CD14-positive monocyte (primary cell): ENCODE measurements around the gene SLC23A1. TPM values are rescaled to one million over a fixed set of nuclear protein-coding genes. Genes with fewer than 3 reads are reported as not detected.
"Not testable (repeated sequence)": the region's sequence is repeated elsewhere in the genome, so short reads cannot be mapped to it uniquely, and the experiment has no call there.

ENCODE experiments used
- DNase-seq, 3 donors: peaks; one replicate each; pipeline ENCODE4 v3.0.0-alpha.2; 2011 to 2022
- H2AFZ ChIP-seq: 2 replicates; pipeline ENCODE4 v1.6.0; 2012; ENCODE audit warnings: mild to moderate bottlenecking, low read depth, low read length, inconsistent platforms; ENCODE audit not compliant: insufficient read depth, poor library complexity, severe bottlenecking
- H3K27ac ChIP-seq, 2 donors: 1 replicate in 1 of 2; 2 replicates in 1 of 2; pipeline ENCODE4 v1.5.1; 2012 to 2013; ENCODE audit warnings: low read length in 2 of 2, control low read depth in 1 of 2, inconsistent platforms in 1 of 2, low read depth in 1 of 2, mild to moderate bottlenecking in 1 of 2
- H3K27me3 ChIP-seq, 2 donors: one replicate each; pipeline versions ENCODE4 v1.6.0 to v1.6.1; 2011 to 2013; ENCODE audit warnings: low read length in 2 of 2; ENCODE audit not compliant: control insufficient read depth in 2 of 2, insufficient read depth in 2 of 2
- H3K36me3 ChIP-seq, 2 donors: replicated peaks in 1 of 2; 1 replicate in 1 of 2; 2 replicates in 1 of 2; pipeline versions ENCODE4 v1.5.1 to v1.6.1; 2012 to 2013; ENCODE audit warnings: low read length in 2 of 2, control low read depth in 1 of 2, inconsistent platforms in 1 of 2, mild to moderate bottlenecking in 1 of 2; ENCODE audit not compliant: insufficient read depth in 2 of 2, control insufficient read depth in 1 of 2
- H3K4me1 ChIP-seq, 2 donors: 1 replicate in 1 of 2; 2 replicates in 1 of 2; pipeline versions ENCODE4 v1.5.1 to v1.6.1; 2012 to 2013; ENCODE audit warnings: low read length in 2 of 2, control low read depth in 1 of 2, inconsistent platforms in 1 of 2, mild to moderate bottlenecking in 1 of 2, moderate library complexity in 1 of 2; ENCODE audit not compliant: insufficient read depth in 2 of 2, control insufficient read depth in 1 of 2
- H3K4me2 ChIP-seq: replicated peaks from 2 replicates; pipeline ENCODE3; 2012; ENCODE audit warnings: low read length, moderate library complexity, mild to moderate bottlenecking; ENCODE audit not compliant: poor library complexity, severe bottlenecking; ENCODE audit errors: extremely low read depth
- H3K4me3 ChIP-seq, 3 experiments: fragments of 200-600 bp in 1 of 3; sonication (generic) in 1 of 3; replicated peaks in 1 of 3; 1 replicate in 2 of 3; 2 replicates in 1 of 3; pipeline ENCODE4 v1.5.1; 2011 to 2013; ENCODE audit warnings: low read length in 3 of 3, mild to moderate bottlenecking in 3 of 3, control low read depth in 2 of 3, low read depth in 2 of 3, inconsistent platforms in 1 of 3, moderate library complexity in 1 of 3
- H3K79me2 ChIP-seq: 2 replicates; pipeline ENCODE4 v1.6.0; 2012; ENCODE audit warnings: mild to moderate bottlenecking, control low read depth, inconsistent platforms, low read length, moderate library complexity; ENCODE audit not compliant: insufficient read depth
- H3K9ac ChIP-seq: 2 replicates; pipeline ENCODE4 v1.6.0; 2017; ENCODE audit warnings: low read length, mild to moderate bottlenecking; ENCODE audit not compliant: insufficient read depth, poor library complexity, severe bottlenecking
- H3K9me3 ChIP-seq, 2 donors: replicated peaks in 1 of 2; 1 replicate in 1 of 2; 2 replicates in 1 of 2; pipeline versions ENCODE4 v1.5.1 to v1.6.1; 2012 to 2013; ENCODE audit warnings: low read length in 2 of 2, control low read depth in 1 of 2; ENCODE audit not compliant: control insufficient read depth in 1 of 2, insufficient read depth in 1 of 2
- H4K20me1 ChIP-seq: 2 replicates; pipeline ENCODE4 v1.6.0; 2012; ENCODE audit warnings: mild to moderate bottlenecking, low read length, control low read depth, moderate library complexity; ENCODE audit not compliant: insufficient read depth
- H3K27ac Mint-ChIP-seq, 7 donors: one replicate each; pipeline ENCODE4 v1.8.0; 2020; ENCODE audit warnings: mild to moderate bottlenecking in 7 of 7, mixed read lengths in 7 of 7, moderate library complexity in 6 of 7, inconsistent platforms in 2 of 7
- H3K27me3 Mint-ChIP-seq, 3 donors: one replicate each; pipeline ENCODE4 v1.8.0; 2021 to 2022; ENCODE audit warnings: low read depth in 3 of 3, mild to moderate bottlenecking in 3 of 3, mixed read lengths in 3 of 3, moderate library complexity in 3 of 3, inconsistent platforms in 1 of 3
- H3K36me3 Mint-ChIP-seq, 2 donors: one replicate each; pipeline ENCODE4 v1.8.0; 2020; ENCODE audit warnings: mixed read lengths in 2 of 2, inconsistent platforms in 1 of 2, mild to moderate bottlenecking in 1 of 2
- H3K4me1 Mint-ChIP-seq: one replicate; pipeline ENCODE4 v1.8.0; 2020; ENCODE audit warnings: mild to moderate bottlenecking, mixed read lengths
- H3K4me3 Mint-ChIP-seq, 2 donors: one replicate each; pipeline ENCODE4 v1.8.0; 2020; ENCODE audit warnings: mild to moderate bottlenecking in 2 of 2, mixed read lengths in 2 of 2, moderate library complexity in 1 of 2
- H3K9me3 Mint-ChIP-seq, 7 donors: one replicate each; pipeline ENCODE4 v1.8.0; 2020 to 2022; ENCODE audit warnings: mixed read lengths in 7 of 7, mild to moderate bottlenecking in 6 of 7, moderate library complexity in 6 of 7, inconsistent platforms in 2 of 7
- WGBS: methylation state at CpG from one replicate; pipeline ENCODE4 v1.1.5; 2013; ENCODE audit warnings: missing lambda C conversion rate; ENCODE audit not compliant: insufficient coverage; 5-methylcytosine and 5-hydroxymethylcytosine counted together
- intact Hi-C, 2 donors: fragments of 100-400 bp; cut with micrococcal nuclease; formaldehyde crosslinking; loops; one replicate each; pipeline versions ENCODE4 v1.15.0 to v1.15.1; 2023
- polyA plus RNA-seq, 3 donors: library from polyadenylated mRNA; depleted of rRNA in 1 of 3; unstranded in 2 of 3; stranded (reverse) in 1 of 3; fragments of 300-500 nt in 2 of 3; fragments of >200 nt in 1 of 3; fragmentation: Illumina TruSeq in 2 of 3; gene quantifications; 1 replicate in 2 of 3; 2 replicates in 1 of 3; pipeline ENCODE4 v1.2.3, GENCODE V29; 2012 to 2021
- TF ChIP-seq, protein P1 (sequence below): fragments of 200-600 bp; IDR thresholded peaks from one replicate; pipeline ENCODE4 v1.8.0; 2022; ENCODE audit warnings: antibody characterized with exemption, mild to moderate bottlenecking

SLC23A1 gene
- polyA plus RNA-seq, 3 donors = not detected

DNA sequence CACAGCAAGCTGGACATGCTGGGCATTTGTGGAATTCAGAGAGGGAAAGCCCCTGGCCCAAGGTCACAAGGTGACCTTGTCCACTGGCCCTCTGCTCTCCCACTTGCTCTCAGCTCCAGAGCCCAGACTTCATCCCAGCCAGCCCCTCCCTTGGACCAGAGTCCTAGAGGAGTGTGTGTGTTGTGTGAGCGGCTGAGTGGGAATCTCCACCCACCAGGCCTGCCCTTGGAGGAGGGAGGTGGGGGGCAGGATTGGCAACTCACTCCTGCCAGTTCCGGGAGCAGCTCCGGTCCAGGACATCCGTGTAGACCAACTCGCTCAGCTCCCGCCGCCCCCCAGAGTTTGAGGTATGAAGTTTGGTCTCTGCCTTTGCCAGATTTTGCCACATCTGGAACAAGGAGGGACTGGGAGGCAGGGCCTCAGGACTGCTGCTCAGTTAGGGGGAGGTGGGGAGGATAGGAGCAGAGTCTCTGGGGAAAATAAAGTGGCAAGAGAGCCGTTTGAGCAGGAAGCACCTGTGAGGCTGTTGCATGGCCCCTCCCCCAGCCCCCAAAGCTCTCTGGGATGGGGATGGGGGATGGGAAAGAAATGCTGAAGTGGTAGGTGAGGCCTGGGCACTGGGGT, 5.2 kb upstream of the SLC23A1 start:
- no peak overlapping the region for H3K4me3 ChIP-seq
- peaks cover 54% of the 10 kb centered on the region for H3K4me1 Mint-ChIP-seq
- H3K27me3 ChIP-seq = peaks cover 8 to 26% of the 10 kb centered on the region in 2 donors
- intact Hi-C loops = no loop called here
- no peaks in the 10 kb centered on the region for H3K79me2 ChIP-seq
- H3K4me3 Mint-ChIP-seq = no peak overlapping the region
- TF ChIP-seq, protein P1, sequence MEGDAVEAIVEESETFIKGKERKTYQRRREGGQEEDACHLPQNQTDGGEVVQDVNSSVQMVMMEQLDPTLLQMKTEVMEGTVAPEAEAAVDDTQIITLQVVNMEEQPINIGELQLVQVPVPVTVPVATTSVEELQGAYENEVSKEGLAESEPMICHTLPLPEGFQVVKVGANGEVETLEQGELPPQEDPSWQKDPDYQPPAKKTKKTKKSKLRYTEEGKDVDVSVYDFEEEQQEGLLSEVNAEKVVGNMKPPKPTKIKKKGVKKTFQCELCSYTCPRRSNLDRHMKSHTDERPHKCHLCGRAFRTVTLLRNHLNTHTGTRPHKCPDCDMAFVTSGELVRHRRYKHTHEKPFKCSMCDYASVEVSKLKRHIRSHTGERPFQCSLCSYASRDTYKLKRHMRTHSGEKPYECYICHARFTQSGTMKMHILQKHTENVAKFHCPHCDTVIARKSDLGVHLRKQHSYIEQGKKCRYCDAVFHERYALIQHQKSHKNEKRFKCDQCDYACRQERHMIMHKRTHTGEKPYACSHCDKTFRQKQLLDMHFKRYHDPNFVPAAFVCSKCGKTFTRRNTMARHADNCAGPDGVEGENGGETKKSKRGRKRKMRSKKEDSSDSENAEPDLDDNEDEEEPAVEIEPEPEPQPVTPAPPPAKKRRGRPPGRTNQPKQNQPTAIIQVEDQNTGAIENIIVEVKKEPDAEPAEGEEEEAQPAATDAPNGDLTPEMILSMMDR = no peak
- 0% methylated on average over 5 of the region's 8 CpGs for WGBS
- H3K27ac Mint-ChIP-seq = peak overlapping the region in 1 of 7 donors; percentile 50
- H2AFZ ChIP-seq = no peak overlapping the region
- H3K36me3 ChIP-seq = no peaks in the 10 kb centered on the region
- H3K27ac ChIP-seq = no peak overlapping the region
- H4K20me1 ChIP-seq = no peaks in the 10 kb centered on the region
- no peak overlapping the region for H3K4me2 ChIP-seq
- H3K27me3 Mint-ChIP-seq = peaks cover 31 to 42% (median 37%) of the 10 kb centered on the region in 3 donors
- H3K9me3 Mint-ChIP-seq = peaks cover 0 to 5% (median 3%) of the 10 kb centered on the region in 7 donors
- H3K36me3 Mint-ChIP-seq = peaks cover 5% of the 10 kb centered on the region in 2 donors
- H3K9ac ChIP-seq = no peak overlapping the region
- no peaks in the 10 kb centered on the region for H3K9me3 ChIP-seq
- no peak for DNase-seq
- H3K4me1 ChIP-seq = peaks cover 39 to 50% of the 10 kb centered on the region in 2 donors

DNA sequence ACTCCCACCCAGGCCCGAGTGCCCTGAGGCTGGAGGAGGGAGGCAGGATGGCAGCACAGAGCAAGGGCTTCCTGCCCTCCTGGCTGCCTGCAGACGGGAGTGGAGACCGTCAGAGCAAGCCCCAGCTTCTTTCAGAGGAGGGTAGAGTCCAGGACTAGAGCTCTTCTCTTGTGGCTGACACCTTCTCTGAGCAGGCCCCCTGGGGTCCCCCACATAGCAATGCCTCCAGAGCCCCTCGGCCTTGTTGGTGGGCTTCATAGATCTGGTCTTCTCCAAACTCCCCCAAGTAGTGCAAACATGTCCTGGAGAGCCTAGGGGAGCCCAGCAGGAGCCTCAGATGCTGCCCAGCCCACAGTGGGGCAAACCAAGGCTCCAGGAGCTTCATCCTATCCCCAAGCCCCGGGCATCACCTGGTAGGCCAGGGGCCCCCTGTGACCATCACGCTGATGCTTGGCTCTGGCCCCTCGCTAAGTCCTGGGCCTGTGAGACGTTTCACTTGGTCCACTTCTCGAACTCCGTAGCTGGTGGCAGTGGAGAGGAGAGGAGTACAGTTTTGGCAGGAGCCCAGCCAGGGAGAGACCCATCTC, 4.6 kb upstream of the SLC23A1 start:
- Histone ChIP-seq H3K79me2 (no peaks in the 10 kb centered on the region), H4K20me1 (no peaks in the 10 kb centered on the region), H3K9ac (no peak overlapping the region), H3K27ac (no peak overlapping the region), H3K36me3 (no peaks in the 10 kb centered on the region), H3K9me3 (no peaks in the 10 kb centered on the region), H3K4me2 (no peak overlapping the region), H3K4me1 (peaks cover 33 to 44% of the 10 kb centered on the region in 2 donors), H3K27me3 (peaks cover 6 to 20% of the 10 kb centered on the region in 2 donors), H2AFZ (no peak overlapping the region), H3K4me3 (no peak overlapping the region)
- Mint-ChIP-seq H3K27ac (no peak overlapping the region), H3K4me1 (peaks cover 50% of the 10 kb centered on the region), H3K9me3 (peaks cover 0 to 5% (median 2%) of the 10 kb centered on the region in 7 donors), H3K4me3 (no peak overlapping the region), H3K36me3 (peaks cover 5% of the 10 kb centered on the region in 2 donors), H3K27me3 (peaks cover 25 to 36% (median 31%) of the 10 kb centered on the region in 3 donors)
- TF ChIP-seq, protein P1 = no peak
- DNase-seq = no peak
- intact Hi-C loops = no loop called here
- 22% methylated on average over 8 of the region's 10 CpGs for WGBS

DNA sequence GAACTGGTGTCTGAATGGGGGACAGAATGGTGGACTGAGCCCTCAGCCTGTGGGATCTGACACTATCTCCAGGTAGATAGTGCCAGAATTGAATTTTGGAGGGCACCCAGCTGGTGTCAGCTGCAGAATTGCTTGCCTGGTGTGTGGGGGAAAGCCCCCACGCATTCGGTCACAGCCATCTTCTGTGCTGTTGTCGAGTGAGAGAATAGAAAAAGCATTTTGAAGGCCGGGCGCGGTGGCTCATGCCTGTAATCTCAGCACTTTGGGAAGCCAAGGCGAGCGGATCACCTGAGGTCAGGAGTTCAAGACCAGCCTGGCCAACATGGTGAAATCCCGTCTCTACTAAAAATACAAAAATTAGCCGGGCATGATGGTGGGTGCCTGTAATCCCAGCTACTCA, 3.9 kb upstream of the SLC23A1 start:
- H3K36me3 Mint-ChIP-seq, H3K4me3 Mint-ChIP-seq, intact Hi-C loops, H3K4me3 ChIP-seq, H3K27ac Mint-ChIP-seq, H3K9ac ChIP-seq, H3K4me2 ChIP-seq, H2AFZ ChIP-seq, DNase-seq, H3K27ac ChIP-seq, H3K9me3 Mint-ChIP-seq, H4K20me1 ChIP-seq, H3K79me2 ChIP-seq, H3K36me3 ChIP-seq, H3K9me3 ChIP-seq: not testable (repeated sequence)
- WGBS = 90% methylated on average over 3 of the region's 10 CpGs
- Histone ChIP-seq H3K27me3 (peaks cover 2 to 13% of the 10 kb centered on the region in 2 donors), H3K4me1 (peaks cover 28 to 36% of the 10 kb centered on the region in 2 donors)
- peaks cover 50% of the 10 kb centered on the region for H3K4me1 Mint-ChIP-seq
- H3K27me3 Mint-ChIP-seq = peaks cover 23 to 33% (median 25%) of the 10 kb centered on the region in 3 donors
